ENCODE results near the gene NT5M.
A peak's percentile ranks its signal among the peaks of the same experiment; 100 is the strongest.

Gene NT5M

GRCh38 chr17:17343896-17344506 is 40.8 kb downstream of the NT5M start:
- no peak for DNase-seq (ENCODE audit: low spot score)

GRCh38 chr17:17344507-17345293 is 41.5 kb downstream of the NT5M start:
- no peak for DNase-seq (ENCODE audit: low spot score)

GRCh38 chr17:17345294-17345597 is 42.1 kb downstream of the NT5M start:
- DNase-seq (ENCODE audit: low spot score): no peak

- DNase-seq (ENCODE audit: low spot score): no peak
Observed at GRCh38 chr17:17345686-17346427, 42.7 kb downstream of the NT5M start.

GRCh38 chr17:17346428-17347233 is 43.5 kb downstream of the NT5M start:
- DNase-seq (ENCODE audit: low spot score): no peak

GRCh38 chr17:17347234-17347955 is 44.2 kb downstream of the NT5M start:
- DNase-seq (ENCODE audit: low spot score): no peak

GRCh38 chr17:17347956-17348871 is 45.0 kb downstream of the NT5M start:
- no peak for DNase-seq (ENCODE audit: low spot score)

GRCh38 chr17:17348872-17349723 is 45.9 kb downstream of the NT5M start:
- DNase-seq (ENCODE audit: low spot score): no peak

GRCh38 chr17:17349724-17350106 is 46.5 kb downstream of the NT5M start:
- DNase-seq (ENCODE audit: low spot score): no peak

GRCh38 chr17:17350491-17351355 is 47.5 kb downstream of the NT5M start:
- no peak for DNase-seq (ENCODE audit: low spot score)

- no peak for DNase-seq (ENCODE audit: low spot score)
Observed at GRCh38 chr17:17351356-17351891, 48.3 kb downstream of the NT5M start.

GRCh38 chr17:17351901-17352781 is 49.0 kb downstream of the NT5M start:
- no peak for DNase-seq (ENCODE audit: low spot score)

GRCh38 chr17:17352836-17353624 is 49.9 kb downstream of the NT5M start:
- DNase-seq (ENCODE audit: low spot score): no peak

- DNase-seq (ENCODE audit: low spot score): no peak
Observed at GRCh38 chr17:17353625-17354484, 50.7 kb downstream of the NT5M start.

- peak; percentile 48 for DNase-seq (ENCODE audit: low spot score)
Observed at GRCh38 chr17:17354560-17355349, 51.6 kb downstream of the NT5M start.
